ENCODE measurements around the gene NEUROG1. TPM values are rescaled to one million over a fixed set of nuclear protein-coding genes. Genes with fewer than 3 reads are reported as not detected.

Gene NEUROG1
- total RNA-seq, 1 donor from 2014 or later = not detected

GRCh38 chr5:135486131-135487036 is 49.4 kb downstream of the NEUROG1 start:
- intact Hi-C loops (cut with micrococcal nuclease) = no loop called here
- no peak for DNase-seq
- ATAC-seq = peak; percentile 39

- DNase-seq (no peak), ATAC-seq (no peak)
- intact Hi-C loops (cut with micrococcal nuclease) = no loop called here
These were observed 51.1 kb downstream of the NEUROG1 start for GRCh38 chr5:135484674-135485086.

Other genes starting within 250 kb of the NEUROG1 start
- gene MACROH2A1, start 136.7 kb downstream of the NEUROG1 start, total RNA-seq = 119 TPM
- gene DCANP1, start 88.6 kb downstream of the NEUROG1 start, total RNA-seq = not detected
- gene TIFAB, start 83.6 kb downstream of the NEUROG1 start, total RNA-seq = not detected
- 1.3 TPM for gene CXCL14, start 43.0 kb upstream of the NEUROG1 start, total RNA-seq

Measured in left ventricle myocardium superior (tissue), 1 donor.